HG02938 (cell line): Measurements from ENCODE around the gene CDC26.

Experiments used
- ATAC-seq: cut with Tn5 transposase; IDR thresholded peaks from one replicate; pipeline ENCODE4 v1.9.1; 2021; ENCODE audit warnings: mild to moderate bottlenecking, moderate library complexity; ENCODE audit not compliant: unreplicated experiment

Gene CDC26

DNA sequence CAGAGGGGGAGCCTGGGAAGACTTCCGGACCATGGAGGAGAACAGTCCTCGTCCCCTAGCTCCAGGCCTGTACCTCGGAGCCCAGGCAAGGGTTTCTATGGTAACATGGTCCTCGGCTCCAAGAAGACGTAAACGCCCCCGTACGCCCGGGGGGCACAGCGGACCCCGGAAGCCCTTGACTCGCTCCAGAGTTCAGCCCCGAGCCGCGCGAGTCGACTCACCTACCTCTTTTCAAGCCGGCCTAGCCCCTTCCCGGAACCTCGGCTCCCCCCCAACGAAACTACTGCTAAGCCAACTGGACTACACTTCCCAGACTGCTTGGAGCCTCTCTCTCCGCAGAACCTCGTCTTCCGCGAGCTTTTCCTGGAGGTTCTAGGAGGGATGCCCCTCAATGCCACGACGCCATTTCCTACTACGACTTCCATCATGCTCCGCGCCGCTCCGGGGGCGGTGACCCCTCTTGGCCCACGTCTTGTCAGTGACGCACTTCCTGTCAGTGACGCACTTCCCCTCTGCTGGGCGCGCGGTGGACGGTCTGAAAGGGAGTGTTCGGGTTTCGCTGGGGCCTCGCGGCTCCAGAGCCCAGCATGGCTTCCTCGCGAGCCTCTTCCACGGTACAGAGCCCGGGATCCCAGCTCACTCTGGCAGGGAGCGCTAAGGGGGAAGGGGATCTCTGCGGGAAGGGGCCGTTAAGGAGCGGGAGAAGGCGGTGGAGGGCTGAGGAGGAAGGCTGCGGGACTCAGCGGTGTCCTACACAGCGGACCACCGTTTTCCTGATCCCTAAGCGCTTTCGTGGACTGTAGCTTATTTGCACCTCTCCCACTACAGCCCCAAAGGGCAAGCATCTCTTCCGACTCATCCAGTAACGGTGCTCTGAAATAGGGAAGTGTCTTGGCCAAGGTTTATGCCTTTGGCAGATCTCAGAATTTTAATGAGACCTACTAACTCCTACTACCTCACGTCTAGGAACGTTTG is at the start of gene CDC26, which contains the start of gene PRPF4:
CDC26 (minus strand) TSS at position 416 of the 975 bp plus-strand sequence. CDS start 3,065 bp downstream, outside the sequence.
PRPF4 (plus strand) TSS at position 502 of the 975 bp plus-strand sequence; CDS start at position 588, 86 bp downstream.
- peak; percentile 98 for ATAC-seq

DNA sequence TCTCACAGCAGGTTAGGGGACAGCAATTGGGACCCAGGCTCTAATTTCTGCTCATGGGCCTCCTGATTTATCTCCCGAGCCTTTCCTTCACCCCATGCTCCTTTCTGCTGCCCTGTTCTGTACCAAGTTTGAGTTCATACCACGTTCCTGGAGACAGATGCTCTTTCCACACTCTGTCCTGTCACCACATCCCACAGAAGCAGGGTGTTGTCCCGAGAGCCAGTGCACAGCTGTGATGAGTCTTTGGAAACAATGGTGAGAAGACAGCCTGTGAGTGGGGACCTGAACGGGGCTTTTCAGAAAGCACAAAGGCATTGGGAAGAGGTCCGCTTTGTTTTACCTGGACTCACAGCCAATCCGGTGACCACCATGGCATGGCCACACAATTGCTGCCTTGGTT is 47.3 kb upstream of the CDC26 start:
- no peak for ATAC-seq

DNA sequence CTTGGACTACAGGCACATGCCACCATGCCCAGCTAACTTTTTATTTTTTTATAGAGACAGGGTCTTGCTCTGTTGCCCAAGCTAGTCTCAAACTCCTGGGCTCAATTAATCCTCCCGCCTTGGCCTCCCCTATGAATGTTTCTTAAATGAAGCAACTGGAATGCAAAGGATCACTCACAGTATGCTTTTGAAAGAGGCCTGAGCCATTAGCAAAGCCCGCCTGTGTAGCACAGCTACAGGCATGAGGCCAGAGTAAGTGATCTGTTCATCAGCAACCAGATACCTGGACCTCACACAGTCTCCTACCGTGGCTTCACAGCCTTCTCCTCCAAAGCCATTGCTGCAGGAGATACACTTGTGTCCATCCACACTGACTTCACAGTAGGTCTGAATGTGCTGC is 44.7 kb upstream of the CDC26 start:
- no peak for ATAC-seq

DNA sequence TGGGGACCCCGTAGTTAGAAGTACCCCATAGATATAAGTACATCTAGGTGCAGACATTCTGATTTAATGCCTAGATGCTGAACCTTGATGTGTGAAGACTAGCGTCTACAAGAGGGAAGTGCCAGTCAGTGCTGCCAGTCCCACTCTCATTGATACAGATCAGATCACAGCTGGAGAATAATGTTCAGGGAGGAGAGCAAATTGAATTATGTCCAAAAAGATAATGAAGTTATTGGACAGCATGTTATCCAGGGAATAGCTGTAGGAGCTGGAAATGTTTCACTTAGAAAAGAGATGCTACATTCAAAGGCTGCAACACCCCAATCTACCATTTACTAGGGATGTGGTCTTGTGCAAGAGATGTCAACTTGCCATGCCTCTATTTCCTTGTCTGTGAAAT is 43.7 kb upstream of the CDC26 start:
- ATAC-seq = no peak

DNA sequence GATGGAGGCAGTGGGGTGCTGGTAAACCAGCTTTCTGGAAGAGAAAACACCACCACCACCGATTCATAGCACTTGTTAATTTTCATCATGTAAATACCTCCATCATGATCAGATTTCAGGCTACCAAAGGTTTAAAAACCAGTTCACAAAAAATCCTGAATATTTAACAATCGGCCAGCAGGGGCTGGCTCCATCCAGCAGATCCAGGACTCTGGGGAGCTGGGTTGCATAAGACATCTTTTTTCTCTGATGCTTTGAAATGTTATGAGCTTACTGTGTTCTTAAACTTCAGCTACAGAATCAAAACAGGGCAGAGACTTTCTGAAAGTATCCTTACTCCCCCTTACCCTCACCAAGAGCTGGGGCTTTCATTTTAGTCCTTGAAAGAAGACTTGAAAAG is 42.4 kb upstream of the CDC26 start:
- ATAC-seq = no peak

DNA sequence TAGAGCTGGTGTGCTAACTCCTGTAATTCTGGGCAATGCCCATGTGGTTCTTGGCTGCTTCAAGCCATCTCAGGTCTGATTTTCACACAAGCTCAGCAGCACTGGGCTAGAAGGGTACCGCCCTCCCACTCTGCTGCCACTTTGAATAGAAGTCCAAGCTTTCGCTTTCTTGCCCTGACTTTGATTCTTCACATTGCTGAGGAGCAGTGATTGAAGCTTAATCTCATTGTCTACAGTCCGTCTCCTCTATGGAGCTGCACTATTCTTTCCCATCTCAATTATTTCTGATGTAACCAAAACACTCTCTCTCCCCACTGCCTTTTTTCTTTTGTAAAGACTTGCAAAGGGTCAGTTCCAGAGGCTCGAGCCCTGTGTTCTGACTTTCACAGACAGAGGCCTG is 40.7 kb upstream of the CDC26 start:
- ATAC-seq = no peak

DNA sequence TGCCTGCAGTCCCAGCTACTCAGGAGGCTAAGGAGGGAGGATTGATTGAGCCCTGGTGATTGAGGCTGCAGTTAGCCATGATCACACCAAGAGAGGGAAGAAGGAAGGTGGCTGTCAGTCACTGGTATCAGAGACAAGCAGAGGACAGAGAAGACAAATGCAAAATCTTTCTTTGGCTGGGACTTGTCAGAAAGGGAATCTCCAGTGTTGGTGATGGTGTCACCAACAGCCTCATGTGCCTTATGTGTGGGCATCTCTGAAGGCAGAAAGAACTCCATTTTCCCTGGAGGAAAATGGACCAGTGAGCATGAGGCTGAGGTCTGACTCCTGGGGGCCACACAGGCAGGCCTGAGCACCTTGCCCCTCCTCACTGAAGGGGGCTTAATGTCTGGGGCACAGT is 39.9 kb upstream of the CDC26 start:
- ATAC-seq = no peak

DNA sequence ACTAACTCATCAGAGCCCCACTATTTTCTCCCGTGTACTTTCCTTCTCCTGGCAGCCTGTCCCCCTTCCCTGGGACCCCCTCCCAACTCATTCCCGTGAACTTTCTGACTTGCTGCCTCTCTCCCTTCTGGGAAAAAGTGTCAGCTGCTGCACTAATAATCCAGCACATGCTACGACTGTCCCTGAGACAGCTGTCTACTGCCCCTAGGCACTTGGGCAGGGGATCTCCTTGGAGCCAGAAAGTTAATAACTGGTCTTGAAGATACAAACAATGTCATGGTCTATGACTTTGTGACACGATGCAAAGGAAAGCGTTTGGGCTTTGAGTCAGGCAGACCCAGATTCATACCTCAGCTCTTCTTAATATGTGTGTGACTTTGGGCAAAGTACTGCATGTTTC is 37.9 kb upstream of the CDC26 start:
- no peak for ATAC-seq

DNA sequence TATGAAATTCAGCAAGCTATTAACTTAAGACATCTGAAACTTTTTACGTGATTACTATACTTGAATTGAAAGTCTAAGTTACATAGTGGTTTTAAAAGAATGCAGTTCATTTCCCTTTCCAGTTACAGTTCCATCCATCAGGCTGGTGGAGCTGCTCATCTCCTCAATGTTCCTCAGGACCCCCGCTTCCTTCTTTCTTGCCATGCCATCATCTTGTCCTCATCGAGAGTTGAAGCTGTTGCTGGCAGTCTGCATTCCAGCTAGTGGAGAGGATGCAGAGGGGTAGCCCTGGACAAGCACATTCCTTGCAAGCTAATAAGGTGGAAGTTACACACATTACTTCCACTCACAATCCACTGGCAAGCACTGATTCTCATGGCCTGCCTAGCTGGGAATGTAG is 36.6 kb upstream of the CDC26 start:
- ATAC-seq = no peak

DNA sequence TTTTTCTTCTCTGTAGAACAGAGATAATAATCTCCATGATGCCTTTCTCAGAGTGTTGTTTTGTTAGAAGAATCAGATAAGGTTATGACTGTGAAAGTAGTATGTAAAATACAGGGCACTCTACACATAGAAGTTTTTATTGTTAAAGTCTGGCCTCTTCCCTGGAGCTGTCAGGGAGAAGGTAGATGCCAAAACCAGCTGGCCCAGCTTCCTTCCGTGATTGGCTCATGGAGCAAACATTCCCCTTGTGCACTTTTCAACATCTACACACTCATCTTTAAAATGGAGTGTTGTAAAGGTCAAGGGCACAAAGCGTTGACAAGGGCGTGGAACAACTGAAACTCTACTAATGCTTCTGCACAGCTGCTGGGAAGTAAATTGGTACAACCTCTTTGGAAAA is 35.2 kb upstream of the CDC26 start:
- no peak for ATAC-seq

DNA sequence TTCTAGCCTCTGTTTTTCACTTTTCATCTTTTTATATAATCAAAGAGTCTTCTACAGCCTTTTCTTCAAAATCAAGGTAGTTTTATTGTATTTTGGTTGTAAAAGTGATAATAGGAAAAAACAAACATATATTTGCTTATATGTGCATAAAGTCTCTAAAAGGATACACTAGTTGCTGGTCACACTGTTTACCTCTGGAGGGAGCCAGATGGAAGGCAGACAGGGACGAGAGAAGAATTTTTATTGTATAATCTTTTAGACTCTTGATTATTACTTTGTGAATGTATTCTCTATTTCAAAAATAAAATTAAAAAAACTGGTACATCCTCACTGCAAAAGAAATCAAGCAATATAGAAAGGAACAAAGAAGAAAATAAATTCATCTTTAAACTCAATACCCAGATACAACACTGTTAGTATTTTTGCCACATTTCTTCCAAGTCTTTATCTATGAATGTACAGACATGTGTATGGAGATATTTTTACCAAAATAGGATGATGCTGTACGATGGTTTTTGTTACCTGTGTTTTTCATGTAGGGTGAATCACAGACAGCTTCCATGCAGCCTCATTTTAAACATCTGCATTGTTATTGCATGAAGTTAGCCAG is 33.9 kb upstream of the CDC26 start:
- no peak for ATAC-seq

DNA sequence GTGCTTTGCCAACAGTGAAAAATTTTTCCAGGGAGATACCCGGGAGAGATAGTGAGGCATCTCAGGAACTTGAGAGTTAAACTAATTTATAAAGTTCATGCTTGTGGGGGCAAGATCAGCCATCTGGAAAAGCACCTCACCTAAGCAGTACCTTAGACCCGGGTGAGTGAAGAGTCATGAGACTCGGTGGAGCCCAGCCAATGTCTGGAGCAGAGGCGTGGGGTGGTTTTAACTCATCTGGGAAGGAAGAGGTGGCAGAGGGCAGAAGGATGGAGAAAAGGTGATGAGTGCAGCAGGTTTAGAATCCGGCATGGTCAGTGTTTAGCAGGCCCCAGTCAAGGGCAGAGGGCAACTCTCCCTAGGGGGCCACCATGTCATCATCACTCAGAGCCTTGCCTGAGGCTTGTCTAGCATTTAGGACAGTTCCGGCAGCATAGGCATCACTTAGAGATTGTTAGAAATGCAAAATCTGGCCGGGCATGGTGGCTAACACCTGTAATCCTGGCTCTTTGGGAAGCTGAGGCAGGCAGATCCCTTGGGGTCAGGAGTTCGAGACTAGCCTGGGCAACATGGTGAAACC is 32.1 kb upstream of the CDC26 start:
- no peak for ATAC-seq

DNA sequence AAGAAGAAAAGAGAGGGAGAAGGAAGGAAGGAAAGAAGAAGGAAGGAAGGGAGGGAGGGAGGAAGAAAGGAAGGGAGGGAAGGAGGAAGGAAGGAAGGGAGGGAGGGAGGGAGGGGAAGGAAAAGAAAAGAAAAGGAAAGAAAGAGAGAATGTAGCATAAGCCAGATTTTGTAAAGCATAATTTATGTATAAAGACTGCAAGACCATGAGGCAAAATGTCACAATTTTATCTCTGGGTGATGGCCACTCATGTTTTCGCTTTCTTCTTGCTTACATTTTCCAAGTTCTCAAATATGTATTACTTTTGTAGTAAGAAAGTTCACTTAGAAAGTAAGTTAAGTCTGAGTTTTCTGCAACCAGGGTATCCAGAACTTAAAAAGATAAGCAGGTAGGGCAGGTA is 31.2 kb upstream of the CDC26 start:
- ATAC-seq = no peak

DNA sequence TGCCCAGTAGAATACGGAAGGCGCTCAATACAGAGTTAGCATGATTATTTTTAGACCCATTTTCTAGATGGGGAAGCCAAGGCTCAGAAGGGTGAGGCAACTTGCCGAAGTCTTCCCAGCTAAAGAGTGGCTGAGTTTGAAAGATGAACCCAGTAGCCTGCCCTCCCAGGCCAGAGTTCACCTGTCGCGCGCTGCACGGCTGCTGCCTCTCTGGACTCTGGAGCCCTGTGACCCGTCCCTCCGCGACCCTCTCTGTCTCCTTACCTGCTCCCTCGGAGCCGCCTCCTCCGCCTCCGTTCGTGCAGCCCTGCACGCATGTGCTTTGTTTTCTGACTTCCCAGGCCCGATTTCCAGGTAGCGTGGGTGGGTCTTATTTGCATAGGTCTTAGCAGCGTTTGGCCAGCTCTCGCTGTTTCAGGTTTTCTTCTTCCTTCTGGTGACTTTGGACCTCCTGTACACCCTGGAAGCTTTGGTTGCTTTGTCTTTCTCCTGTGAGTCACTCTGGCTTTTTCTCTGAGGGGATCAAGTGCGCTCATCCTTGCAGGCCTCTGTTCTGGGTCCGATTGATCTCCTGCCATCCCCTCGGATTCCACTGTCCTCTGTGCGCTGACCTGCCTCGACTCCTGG is 27.5 kb upstream of the CDC26 start, which contains the start of gene RNF183:
RNF183 (minus strand) TSS at position 585 of the 627 bp plus-strand sequence. CDS start 5,192 bp downstream, outside the sequence.
- ATAC-seq = no peak

DNA sequence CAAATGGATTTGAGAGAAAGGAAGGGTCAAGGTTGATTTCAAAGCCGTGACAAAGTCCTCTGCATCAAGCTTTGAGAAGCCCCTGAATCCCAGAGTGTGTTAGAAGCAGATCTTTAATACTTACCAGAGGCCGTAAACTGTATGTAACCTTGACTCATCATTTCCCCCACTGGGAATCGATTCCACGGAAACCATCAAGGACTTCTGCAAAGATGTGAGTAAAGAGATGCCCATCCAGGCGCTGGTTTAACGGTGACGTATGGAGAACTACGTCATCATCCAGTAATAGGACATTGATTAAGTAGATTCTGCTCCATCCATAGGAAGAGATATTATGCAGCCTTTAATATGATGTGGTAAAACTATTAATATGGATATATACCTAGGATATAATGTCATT is 26.2 kb upstream of the CDC26 start:
- no peak for ATAC-seq

DNA sequence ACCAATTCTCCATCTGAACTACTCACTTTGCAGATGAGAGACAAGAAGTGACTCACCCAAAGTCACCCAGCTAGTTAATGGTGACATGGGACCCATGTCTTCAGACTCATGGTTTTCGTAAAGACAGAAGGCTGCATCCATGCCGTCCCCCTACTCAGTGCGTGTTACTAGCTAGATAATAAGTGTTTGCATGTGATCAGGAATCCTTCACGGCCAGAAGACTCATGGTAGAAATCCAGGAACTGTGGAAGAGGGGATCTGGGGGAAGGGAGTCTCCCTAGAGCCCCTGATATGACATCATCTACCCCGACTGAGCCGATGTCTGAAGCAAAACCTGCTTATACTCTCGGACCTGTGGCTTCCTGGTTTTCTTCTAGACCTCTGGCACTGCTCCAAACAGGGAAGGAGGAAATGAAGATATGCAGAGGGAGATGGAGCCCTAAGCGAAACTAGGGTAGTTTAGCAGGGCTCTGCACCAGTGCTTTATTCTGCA is 24.5 kb upstream of the CDC26 start:
- ATAC-seq = no peak

DNA sequence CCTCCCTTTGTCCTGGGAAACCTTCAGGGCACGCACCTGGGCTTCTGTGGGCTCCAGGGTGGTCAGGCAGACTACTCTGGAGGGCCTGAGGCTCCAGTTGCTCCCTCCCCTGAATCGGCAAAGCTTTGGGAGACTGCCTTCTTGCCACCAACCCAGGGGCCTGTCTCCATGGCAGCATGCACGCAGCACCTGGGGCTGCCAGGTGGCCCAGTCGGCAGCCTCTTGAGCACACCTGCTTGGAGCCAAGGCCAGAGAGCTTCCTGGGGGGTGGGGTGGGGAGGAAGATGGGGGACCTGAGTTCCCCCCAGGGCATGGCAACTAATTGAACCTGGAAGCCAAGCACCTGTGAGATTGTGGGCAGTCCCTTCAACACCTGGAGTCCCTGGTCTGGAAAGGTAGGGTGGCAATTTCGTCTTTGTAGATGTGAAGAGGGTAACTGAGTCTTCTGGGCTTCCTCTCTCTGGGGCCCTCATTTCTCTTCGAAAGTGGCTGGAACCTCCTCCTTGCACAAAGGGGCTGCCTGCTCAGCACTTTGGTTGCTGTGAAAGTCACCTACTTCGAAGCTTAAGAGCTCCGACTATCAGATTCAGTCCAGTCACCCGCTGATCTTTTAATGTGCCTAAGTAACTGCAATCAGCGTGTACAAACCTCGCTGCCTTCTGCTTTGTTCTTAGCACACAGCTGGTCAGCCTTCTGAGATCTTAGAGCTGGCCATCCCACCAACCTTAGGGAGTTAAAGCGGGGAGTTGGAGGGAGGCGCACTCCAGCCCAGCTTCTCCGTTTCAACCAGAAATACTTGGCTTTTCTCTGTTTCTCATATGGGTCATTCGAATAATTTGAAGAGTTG is 23.8 kb upstream of the CDC26 start:
- no peak for ATAC-seq

DNA sequence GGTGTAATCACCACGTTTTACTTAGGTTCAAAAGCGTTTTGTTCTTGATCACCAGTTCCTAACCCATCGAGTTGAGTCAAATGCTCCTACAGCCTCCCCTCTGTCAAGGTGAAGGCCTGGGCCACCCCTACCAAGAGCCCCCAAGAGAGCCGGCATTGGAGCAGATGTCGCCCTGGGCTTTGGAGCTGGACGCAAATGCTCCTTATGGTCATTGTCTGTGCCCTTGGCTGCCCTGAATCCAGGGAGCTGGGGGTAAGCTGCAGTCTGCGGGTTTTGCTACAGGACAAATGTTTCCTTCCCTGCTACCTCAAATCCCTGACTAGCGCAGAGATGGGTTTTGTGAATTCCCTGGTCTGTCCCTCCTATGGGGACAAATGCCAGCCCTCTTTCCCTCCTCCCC is 22.9 kb upstream of the CDC26 start:
- no peak for ATAC-seq

DNA sequence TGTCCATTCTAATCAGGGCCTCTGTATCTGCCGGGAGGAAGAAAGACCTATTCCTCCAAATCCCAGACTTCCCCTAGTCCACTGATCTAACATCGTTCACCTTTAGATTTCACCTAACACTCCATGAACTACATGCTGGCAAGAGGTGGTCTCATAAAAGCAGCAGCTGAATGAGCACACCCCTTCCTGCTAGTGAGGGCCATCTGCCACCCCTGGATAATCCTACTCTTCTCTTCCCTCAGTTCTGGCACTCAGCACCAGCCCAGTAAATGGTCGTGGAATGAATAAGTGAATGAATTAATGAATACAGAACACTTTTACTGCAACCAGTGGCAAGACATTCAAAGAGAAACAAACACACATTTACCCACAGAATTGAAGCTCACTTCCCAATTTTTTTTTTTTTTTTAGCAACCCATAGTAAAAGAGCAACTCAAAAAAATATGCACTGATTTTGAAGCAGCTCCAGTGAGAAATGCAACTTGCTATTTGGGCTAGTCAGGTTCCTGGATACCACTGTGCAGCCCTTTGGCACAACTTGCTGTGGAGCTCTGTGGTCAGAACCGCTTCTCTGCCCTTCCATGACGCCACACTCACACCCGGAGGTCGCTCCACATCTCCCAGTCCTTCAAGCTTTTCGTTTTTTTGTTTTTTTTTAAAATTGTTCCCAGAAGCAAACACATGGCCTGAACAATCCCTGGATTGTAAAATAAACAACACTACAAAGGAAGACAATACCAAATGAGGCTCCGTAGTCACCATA is 21.6 kb upstream of the CDC26 start:
- no peak for ATAC-seq
